GM21723 (cell line): ENCODE data around the gene BCAS4.
"Not testable (repeated sequence)": the region's sequence is repeated elsewhere in the genome, so short reads cannot be mapped to it uniquely, and the experiment has no call there.

Source experiments
- ATAC-seq: cut with Tn5 transposase; IDR thresholded peaks from one replicate; pipeline ENCODE4 v1.9.1; 2021; ENCODE audit warnings: mild to moderate bottlenecking, moderate library complexity; ENCODE audit not compliant: unreplicated experiment

Gene BCAS4

GRCh38 chr20:50794846-50795634 lies at the start of gene BCAS4:
Gene BCAS4 (plus strand): TSS chr20:50795061. CDS start chr20:50795084, 23 bp downstream.
- ATAC-seq: peak; percentile 66

- no peak for ATAC-seq
Measured at GRCh38 chr20:50745634-50746137, 49.2 kb upstream of the BCAS4 start.

- ATAC-seq: no peak
Measured at GRCh38 chr20:50746138-50746940, 48.5 kb upstream of the BCAS4 start.

- ATAC-seq: no peak
Measured at GRCh38 chr20:50747275-50747674, 47.6 kb upstream of the BCAS4 start.

- no peak for ATAC-seq
Measured at GRCh38 chr20:50750145-50750671, 44.7 kb upstream of the BCAS4 start.

GRCh38 chr20:50753152-50753551 lies 41.7 kb upstream of the BCAS4 start:
- ATAC-seq: no peak

- ATAC-seq: no peak
Measured at GRCh38 chr20:50754420-50754819, 40.4 kb upstream of the BCAS4 start.

- ATAC-seq: no peak
Measured at GRCh38 chr20:50756447-50756846, 38.4 kb upstream of the BCAS4 start.

- no peak for ATAC-seq
Measured at GRCh38 chr20:50758469-50758868, 36.4 kb upstream of the BCAS4 start.

- ATAC-seq: no peak
Measured at GRCh38 chr20:50758992-50759391, 35.9 kb upstream of the BCAS4 start.

- ATAC-seq: no peak
Measured at GRCh38 chr20:50759678-50760077, 35.2 kb upstream of the BCAS4 start.

- no peak for ATAC-seq
Measured at GRCh38 chr20:50762045-50762422, 32.8 kb upstream of the BCAS4 start.

GRCh38 chr20:50762435-50763220 lies 32.2 kb upstream of the BCAS4 start:
- no peak for ATAC-seq

GRCh38 chr20:50763550-50764458 lies 31.1 kb upstream of the BCAS4 start:
- ATAC-seq: not testable (repeated sequence)

- ATAC-seq: not testable (repeated sequence)
Measured at GRCh38 chr20:50765251-50765650, 29.6 kb upstream of the BCAS4 start.

- no peak for ATAC-seq
Measured at GRCh38 chr20:50765674-50766073, 29.2 kb upstream of the BCAS4 start.

- ATAC-seq: not testable (repeated sequence)
Measured at GRCh38 chr20:50766955-50767809, 27.7 kb upstream of the BCAS4 start.

- ATAC-seq: not testable (repeated sequence)
Measured at GRCh38 chr20:50768991-50769390, 25.9 kb upstream of the BCAS4 start.

GRCh38 chr20:50769551-50770085 lies 25.2 kb upstream of the BCAS4 start:
- ATAC-seq: not testable (repeated sequence)
